ENCODE measurements around the gene MMP21.

The MMP21 gene, protein sequence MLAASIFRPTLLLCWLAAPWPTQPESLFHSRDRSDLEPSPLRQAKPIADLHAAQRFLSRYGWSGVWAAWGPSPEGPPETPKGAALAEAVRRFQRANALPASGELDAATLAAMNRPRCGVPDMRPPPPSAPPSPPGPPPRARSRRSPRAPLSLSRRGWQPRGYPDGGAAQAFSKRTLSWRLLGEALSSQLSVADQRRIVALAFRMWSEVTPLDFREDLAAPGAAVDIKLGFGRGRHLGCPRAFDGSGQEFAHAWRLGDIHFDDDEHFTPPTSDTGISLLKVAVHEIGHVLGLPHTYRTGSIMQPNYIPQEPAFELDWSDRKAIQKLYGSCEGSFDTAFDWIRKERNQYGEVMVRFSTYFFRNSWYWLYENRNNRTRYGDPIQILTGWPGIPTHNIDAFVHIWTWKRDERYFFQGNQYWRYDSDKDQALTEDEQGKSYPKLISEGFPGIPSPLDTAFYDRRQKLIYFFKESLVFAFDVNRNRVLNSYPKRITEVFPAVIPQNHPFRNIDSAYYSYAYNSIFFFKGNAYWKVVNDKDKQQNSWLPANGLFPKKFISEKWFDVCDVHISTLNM

GRCh38 chr10:125775491-125776106 is at the start of gene MMP21:
TSS of gene MMP21 (minus strand) at chr10:125775821. CDS start at chr10:125775821, 0 bp downstream.
- no peak for DNase-seq

DNA sequence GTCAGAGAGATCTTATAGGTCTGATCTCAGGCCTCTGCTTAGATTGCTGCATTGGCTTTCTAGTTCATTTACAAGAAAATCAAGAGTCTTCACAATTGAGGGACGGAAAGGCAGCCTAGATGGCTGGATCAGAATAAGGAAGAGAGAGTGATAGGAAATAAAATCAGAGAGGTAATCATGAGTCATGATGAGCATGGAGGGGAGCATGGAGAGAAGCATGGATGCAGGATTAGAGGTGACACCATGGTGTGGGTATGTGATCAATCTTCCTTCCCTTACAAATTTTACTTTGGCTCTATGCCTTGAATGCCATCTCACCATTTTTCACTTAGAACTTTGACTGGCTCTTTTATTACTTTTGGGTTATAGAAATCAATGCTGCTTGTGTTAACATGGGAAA is 49.1 kb upstream of the MMP21 start:
- DNase-seq: no peak

- DNase-seq: no peak
Observed at GRCh38 chr10:125823663-125824251, 48.1 kb upstream of the MMP21 start.

DNA sequence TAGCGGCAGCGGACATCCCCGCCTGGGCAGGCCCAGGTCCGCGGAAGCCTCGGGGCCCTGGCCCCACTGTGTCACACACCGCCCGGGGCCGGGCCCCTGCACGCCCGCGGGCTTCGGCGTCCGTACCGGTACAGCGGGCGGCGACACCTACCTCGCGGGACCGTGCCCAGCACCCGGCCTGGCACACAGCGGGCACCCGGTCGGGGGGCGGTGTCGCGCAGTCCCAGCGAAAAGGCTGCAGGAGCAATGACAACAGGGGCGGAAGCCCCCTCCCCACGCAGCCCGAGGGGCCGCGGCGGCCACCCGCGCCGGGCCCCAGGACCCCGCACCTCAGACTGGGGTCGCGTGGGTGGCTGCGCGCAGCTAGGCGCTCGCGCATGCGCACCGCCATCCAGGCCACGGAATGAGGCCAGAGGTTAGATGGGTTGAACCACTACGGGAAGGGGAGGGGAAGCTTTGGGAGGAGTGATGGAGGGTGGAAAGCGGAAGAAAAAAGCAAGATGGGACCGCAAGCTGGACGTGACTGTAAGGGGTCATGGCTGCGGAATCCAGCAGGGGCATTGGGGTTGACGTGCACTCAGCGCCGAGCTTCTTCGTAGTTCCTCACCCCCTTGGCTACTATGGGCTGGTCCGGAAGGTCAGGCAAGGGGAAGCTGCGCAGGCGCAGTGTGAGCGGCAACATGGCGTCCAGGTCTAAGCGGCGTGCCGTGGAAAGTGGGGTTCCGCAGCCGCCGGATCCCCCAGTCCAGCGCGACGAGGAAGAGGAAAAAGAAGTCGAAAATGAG is 47.4 kb upstream of the MMP21 start, which contains the start of the genes BCCIP and UROS:
TSS of gene BCCIP (plus strand) at position 669 of the 785 bp plus-strand sequence. CDS start at position 681, 12 bp downstream.
TSS of gene UROS (minus strand) at position 381 of the 785 bp plus-strand sequence. CDS start 6,759 bp downstream, outside the sequence.
- peak; percentile 89 for DNase-seq

- DNase-seq: no peak
Observed at GRCh38 chr10:125820701-125821100, 45.1 kb upstream of the MMP21 start.

DNA sequence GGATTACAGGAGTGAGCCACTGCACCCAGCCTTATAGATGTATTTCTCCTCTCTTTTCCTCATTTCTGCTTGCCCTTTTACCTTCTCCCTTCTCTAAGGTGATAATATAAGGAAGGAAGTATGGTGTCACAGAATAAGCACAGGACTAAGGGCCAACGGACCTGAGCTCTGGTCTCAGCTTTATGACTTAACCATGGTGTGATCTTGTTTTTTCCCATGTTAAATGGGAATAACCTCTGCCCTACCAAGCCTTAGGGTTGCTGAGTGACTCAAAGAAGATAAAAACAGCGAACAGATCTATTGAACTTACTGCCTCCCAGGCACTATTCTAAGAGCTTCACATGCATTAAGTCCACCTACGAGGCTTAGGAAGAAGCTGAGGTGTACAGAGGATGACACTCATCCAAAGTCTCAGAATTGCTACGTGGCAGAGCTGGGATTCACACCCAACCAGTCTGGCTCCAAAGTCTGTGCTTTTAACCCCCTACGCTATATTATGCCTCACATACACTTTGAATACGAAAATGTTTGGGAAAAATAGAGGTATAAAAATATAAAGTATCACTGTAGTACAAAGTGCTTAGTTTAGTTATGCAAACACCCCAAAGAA is 41.8 kb upstream of the MMP21 start:
- no peak for DNase-seq

DNA sequence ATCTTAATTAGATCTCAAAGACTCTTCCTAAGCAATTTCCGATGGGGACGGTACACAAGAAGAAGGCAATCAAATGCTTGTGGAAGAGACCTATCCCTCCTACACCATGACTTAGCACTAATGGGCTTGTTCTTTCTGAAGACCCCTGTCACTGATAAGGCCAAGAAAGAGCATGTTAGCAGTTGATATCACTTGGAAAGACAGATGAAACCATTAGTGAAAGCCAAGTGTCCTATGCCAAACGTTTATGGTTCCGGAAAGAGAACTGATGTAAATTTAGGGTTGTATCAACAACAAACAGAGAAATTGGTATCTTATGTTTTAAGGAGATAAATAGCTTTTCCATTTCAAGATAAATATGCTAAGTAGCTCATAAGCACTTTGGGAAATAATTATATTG is 40.9 kb upstream of the MMP21 start:
- no peak for DNase-seq

DNA sequence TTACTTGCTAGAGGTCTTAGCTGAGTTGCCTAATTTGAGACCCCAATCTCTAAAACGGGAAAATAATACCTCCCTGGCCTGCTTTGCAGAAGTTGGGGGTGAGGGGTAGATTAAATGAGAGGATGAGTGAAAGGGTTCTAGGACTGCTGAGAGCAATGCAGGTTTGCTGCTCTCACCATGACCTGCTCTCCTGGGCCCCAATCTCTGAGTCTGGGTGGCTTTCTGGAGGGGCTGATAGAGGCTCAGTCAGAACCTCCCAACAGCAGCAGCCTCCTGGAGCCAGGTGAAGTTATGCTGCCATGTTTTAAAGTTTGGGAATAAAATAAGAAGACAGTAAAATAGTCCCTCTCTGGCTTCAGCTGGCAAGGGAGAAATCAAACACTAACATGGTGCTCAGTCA is 40.1 kb upstream of the MMP21 start:
- no peak for DNase-seq

DNA sequence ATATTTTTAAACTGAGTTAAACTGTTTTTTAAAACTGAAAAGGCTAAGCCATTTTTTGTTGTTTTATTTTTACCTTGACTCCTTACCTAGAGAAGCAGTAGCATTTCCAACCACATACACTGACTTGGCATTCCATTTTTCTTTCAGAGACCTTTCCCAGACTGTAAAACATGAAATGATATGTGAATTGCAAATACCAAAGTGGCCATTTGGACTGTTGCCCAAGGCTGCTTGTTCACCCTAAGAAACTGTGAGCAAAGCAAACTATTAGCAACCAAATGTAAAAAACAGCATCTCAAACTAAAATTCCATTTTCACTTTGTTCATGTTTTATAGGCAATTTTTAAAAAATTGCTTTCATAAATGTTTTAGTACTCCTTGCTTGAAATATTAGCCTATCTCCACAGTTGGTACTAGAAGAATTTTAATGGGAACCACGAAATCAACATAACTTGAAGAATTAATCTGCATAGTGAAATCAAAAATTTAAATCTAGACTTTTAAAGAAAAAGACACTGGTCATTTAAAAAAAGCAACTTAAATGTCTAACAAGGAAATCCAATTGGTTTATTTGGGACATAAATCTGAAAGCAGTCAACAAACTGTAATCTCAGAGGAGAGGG is 36.6 kb upstream of the MMP21 start:
- no peak for DNase-seq

DNA sequence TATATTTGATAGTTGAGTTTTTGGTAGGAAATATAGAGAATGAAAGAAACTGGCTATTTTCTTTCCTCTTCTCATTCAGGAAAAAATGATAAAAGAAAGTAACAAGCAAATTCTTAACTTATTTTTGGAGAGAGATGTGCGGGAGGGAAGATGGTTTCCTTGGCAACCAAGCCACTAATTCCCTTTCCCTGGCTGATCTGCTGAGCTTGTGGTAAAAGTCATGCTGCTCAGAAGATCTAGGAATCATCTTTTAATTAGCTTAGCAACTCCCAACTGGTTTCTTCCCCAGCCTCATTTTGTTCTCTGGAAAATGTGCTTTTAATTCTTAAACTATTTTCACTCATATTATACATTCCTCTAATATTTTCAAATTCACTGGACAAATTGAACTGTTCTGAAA is 35.6 kb upstream of the MMP21 start:
- no peak for DNase-seq

DNA sequence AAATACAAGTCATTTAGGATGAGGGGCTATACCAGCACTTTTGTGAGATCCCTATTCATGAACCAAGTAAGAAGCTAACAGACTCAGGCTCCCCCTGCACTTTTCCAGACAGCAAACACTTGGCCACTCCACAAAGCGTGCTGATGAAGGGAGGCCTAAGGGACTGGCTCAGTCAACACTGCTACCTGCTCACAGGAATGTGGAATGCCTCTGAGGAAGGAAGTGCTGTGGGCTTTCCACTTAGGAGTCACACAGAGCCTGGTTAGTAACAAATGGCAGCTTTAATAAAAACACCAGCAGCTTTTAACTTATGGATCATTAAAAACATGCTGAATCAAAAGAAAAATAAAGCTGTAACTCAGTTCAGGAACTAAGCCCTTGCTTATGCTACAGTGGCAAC is 32.4 kb upstream of the MMP21 start:
- no peak for DNase-seq

DNA sequence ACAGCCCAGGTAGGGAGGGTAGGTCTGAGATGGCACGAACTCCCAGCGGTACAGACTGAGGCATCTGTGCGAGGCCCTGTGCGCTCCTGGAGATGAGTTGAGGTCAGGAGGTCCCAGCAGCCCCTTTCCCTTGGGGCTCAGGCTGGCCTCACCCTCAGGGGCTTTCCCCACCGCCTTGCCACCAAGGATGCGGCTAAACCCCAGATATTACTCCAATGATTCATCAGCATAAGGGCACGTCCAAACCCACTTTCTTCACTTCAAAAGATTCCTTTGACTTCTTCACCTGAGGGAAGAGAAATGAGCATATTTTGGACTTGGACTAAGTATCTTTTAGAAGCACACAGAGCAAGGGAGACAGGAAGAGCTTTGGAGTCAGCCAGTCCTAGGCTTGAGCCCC is 27.1 kb upstream of the MMP21 start:
- DNase-seq: no peak

GRCh38 chr10:125802131-125802530 is 26.5 kb upstream of the MMP21 start:
- no peak for DNase-seq

- DNase-seq: no peak
Observed at GRCh38 chr10:125801574-125801973, 26.0 kb upstream of the MMP21 start.

DNA sequence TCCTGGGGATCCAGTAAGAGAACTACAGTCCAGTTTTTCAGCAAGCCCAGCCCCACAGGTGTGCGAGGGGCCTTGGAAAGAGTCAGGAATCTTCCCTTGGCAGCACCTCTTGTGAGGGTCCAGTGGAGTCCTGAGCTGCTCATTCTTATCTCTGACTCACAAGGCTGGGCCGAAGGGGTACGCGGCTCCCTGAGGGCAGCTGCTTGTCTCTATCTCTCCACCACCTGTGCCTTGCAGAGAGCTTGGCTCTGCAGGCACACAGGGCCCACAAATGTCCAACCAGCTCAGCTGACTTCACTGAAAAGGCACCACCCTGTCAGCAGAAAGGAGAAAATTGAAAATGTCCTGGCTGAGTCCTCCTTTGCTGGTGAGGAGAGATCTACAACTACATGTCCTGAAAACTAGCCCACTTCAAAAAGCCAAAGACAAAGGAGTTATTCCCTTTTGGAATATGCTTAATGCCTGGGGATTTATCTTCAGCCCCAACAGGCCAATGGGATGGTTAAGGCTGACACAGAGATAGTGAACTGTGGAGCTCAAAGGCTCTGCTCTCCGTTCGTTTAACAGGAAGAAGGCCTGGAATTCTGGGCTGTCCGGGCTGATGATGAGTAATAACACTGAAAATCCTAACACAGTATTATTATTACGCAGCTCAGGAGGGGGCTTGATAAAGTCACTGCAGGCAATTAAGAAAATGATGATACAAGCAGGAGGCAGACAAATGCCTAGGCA is 24.0 kb upstream of the MMP21 start:
- no peak for DNase-seq

GRCh38 chr10:125797994-125798662 is 22.5 kb upstream of the MMP21 start:
- no peak for DNase-seq

DNA sequence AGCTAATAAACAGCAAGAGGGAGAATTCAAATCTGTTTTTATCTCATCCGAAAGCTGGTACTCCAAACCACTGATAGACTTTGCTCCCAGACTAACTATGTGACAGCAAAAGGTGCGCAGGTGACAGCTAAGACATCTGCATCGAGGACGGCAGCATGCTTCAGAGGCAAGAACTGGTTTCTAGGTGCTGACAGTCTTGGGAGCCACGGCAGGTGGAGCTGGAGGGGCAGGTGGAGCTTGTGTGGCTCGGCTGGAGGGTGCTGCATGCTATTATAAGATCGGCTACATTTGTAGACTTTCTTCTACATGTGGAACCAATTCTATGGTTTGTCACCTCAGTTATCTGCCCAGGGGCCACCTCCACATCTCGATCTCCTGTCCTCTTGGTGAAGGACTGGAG is 21.8 kb upstream of the MMP21 start:
- no peak for DNase-seq

GRCh38 chr10:125795637-125796190 is 20.1 kb upstream of the MMP21 start:
- no peak for DNase-seq

- DNase-seq: no peak
Observed at GRCh38 chr10:125795128-125795527, 19.5 kb upstream of the MMP21 start.

All from stimulated activated naive CD4-positive, alpha-beta T cell treated with Interleukin-2 at 50 U/mL for 16 hours (primary cell).